Astrocyte of the spinal cord (primary cell): ENCODE results near the gene PAPPA.

ENCODE experiments used
- DNase-seq: peaks from one replicate; pipeline ENCODE4 v3.0.0; 2011; ENCODE audit warnings: low read depth, low spot score
- H3K4me3 ChIP-seq: 2 replicates; pipeline ENCODE4 v1.5.1; 2011; ENCODE audit warnings: low read depth, mild to moderate bottlenecking, low read length, moderate library complexity
- CTCF ChIP-seq: IDR thresholded peaks from 2 replicates; pipeline ENCODE4 v1.5.1; 2012; ENCODE audit warnings: low read depth, mild to moderate bottlenecking, low read length, inconsistent platforms
- in situ Hi-C: cut with HindIII; loops from 2 replicates; pipeline ENCODE4 v1.10.0; 2017; ENCODE audit warnings: low sequenced_read_pairs

The PAPPA gene

GRCh38 chr9:116187570-116188170 lies 34.1 kb downstream of the PAPPA start:
- in situ Hi-C loops, result no loop called here
- TF ChIP-seq CTCF, result no peak
- no peak for DNase-seq
- no peak overlapping the region for H3K4me3 ChIP-seq

GRCh38 chr9:116189683-116190082 lies 36.1 kb downstream of the PAPPA start:
- no peak for TF ChIP-seq CTCF
- H3K4me3 ChIP-seq, result no peak overlapping the region
- DNase-seq, result no peak
- in situ Hi-C loops, result no loop called here

GRCh38 chr9:116190637-116191396 lies 37.2 kb downstream of the PAPPA start:
- no peak overlapping the region for H3K4me3 ChIP-seq
- in situ Hi-C loops, result no loop called here
- TF ChIP-seq CTCF, result no peak
- peak; percentile 65 for DNase-seq

GRCh38 chr9:116191576-116192415 lies 38.2 kb downstream of the PAPPA start:
- no peak for DNase-seq
- no peak overlapping the region for H3K4me3 ChIP-seq
- in situ Hi-C loops, result no loop called here
- no peak for TF ChIP-seq CTCF

- no peak overlapping the region for H3K4me3 ChIP-seq
- no peak for TF ChIP-seq CTCF
- DNase-seq, result peak; percentile 72
- in situ Hi-C loops, result no loop called here
Measured at GRCh38 chr9:116193636-116194035, 40.0 kb downstream of the PAPPA start.

- TF ChIP-seq CTCF, result no peak
- in situ Hi-C loops, result no loop called here
- H3K4me3 ChIP-seq, result no peak overlapping the region
- DNase-seq, result no peak
Measured at GRCh38 chr9:116196806-116197205, 43.2 kb downstream of the PAPPA start.
